ENCODE measurements around the gene GPR62.
A peak's percentile ranks its signal among the peaks of the same experiment; 100 is the strongest.

The GPR62 gene

GRCh38 chr3:51964521-51964920 is 9.3 kb downstream of the GPR62 start:
- peaks cover 2% of the 10 kb centered on the region for H3K36me3 ChIP-seq (ENCODE audit: control insufficient read depth, insufficient read depth, low read length)
- H3K27ac ChIP-seq (ENCODE audit: low read depth, low read length), result no peak overlapping the region
- H3K4me3 ChIP-seq (ENCODE audit: low read length), result no peak overlapping the region
- no peak overlapping the region for H3K9ac ChIP-seq (ENCODE audit: low read length)
- peaks cover 2% of the 10 kb centered on the region for H3K4me1 ChIP-seq (ENCODE audit: control insufficient read depth, insufficient read depth, low read length)
- no peaks in the 10 kb centered on the region for H3K27me3 ChIP-seq (ENCODE audit: control insufficient read depth, insufficient read depth, low read length)

DNA sequence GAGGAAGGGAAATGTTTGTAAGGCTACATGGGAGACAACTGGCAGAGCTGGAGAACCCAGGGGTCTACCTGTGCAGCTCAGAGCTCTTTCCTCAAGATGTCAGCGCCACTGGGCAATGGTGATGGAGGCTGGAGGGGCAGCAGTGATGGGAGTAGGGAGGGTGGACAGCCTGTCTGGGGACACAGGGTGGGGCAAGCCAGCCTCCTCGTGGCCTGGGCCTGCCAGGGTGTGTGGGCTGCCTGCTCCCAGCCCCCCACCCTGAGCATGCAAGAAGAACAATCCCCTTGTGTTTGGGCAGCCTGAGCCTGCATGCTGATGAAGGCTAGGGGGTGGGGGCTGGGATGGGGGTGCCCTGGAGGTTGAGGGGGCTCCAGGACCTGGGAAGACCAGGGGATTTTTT is 10.8 kb downstream of the GPR62 start:
- Histone ChIP-seq H3K4me1 (ENCODE audit: control insufficient read depth, insufficient read depth, low read length) (peaks cover 2% of the 10 kb centered on the region), H3K9ac (ENCODE audit: low read length) (no peak overlapping the region), H3K4me3 (ENCODE audit: low read length) (peak overlapping the region; percentile 90), H3K36me3 (ENCODE audit: control insufficient read depth, insufficient read depth, low read length) (no peaks in the 10 kb centered on the region), H3K27me3 (ENCODE audit: control insufficient read depth, insufficient read depth, low read length) (no peaks in the 10 kb centered on the region), H3K27ac (ENCODE audit: low read depth, low read length) (no peak overlapping the region)

DNA sequence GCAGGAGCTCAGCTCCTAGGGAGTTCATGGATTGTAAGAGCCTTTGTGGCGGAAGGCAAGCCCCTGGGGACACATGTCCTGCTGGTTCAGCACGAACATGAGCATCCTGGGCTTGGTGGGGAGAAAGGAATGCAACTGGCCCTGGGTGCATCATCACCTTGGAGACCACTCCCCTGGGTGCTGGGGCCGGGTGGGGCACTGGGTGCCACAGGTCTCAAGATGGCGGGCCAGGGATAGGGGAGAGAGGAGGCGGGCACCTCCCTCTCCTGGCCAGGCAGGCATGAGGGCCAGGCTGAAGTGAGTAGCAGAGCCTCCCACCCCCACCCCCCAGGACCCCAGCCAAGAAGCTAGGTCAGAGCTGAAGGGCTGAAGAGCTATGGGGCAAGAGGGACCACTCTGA is 11.3 kb downstream of the GPR62 start:
- Histone ChIP-seq H3K9ac (ENCODE audit: low read length) (peak overlapping the region; percentile 84), H3K27me3 (ENCODE audit: control insufficient read depth, insufficient read depth, low read length) (no peaks in the 10 kb centered on the region), H3K4me3 (ENCODE audit: low read length) (peak overlapping the region; percentile 90), H3K36me3 (ENCODE audit: control insufficient read depth, insufficient read depth, low read length) (no peaks in the 10 kb centered on the region), H3K27ac (ENCODE audit: low read depth, low read length) (peak overlapping the region; percentile 72), H3K4me1 (ENCODE audit: control insufficient read depth, insufficient read depth, low read length) (peaks cover 2% of the 10 kb centered on the region)

DNA sequence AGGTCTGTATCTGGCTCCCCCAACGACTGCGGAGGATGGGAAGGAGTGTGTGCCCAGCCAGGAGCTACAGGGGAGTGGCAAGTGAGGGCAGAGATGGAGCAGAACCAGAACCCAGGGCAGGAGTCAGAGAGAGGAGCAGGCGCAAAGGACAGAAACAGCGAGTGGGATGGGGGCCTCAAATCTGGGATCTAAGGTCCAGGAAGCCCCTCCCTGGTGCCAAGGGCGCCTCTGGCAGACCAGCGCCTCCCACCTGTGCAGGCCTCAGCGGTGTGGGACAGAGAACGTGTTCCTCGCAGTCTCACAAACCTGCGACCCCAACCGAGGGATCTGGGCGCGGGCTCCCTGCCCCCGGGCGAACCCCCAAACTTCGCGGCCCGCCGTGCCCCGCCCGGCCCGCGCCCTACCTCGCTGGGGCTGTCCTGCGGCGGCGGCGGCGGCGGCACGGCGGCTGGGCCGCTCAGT is 11.8 kb downstream of the GPR62 start:
- Histone ChIP-seq H3K9ac (ENCODE audit: low read length) (peak overlapping the region; percentile 84), H3K27me3 (ENCODE audit: control insufficient read depth, insufficient read depth, low read length) (no peaks in the 10 kb centered on the region), H3K27ac (ENCODE audit: low read depth, low read length) (peak overlapping the region; percentile 72)

DNA sequence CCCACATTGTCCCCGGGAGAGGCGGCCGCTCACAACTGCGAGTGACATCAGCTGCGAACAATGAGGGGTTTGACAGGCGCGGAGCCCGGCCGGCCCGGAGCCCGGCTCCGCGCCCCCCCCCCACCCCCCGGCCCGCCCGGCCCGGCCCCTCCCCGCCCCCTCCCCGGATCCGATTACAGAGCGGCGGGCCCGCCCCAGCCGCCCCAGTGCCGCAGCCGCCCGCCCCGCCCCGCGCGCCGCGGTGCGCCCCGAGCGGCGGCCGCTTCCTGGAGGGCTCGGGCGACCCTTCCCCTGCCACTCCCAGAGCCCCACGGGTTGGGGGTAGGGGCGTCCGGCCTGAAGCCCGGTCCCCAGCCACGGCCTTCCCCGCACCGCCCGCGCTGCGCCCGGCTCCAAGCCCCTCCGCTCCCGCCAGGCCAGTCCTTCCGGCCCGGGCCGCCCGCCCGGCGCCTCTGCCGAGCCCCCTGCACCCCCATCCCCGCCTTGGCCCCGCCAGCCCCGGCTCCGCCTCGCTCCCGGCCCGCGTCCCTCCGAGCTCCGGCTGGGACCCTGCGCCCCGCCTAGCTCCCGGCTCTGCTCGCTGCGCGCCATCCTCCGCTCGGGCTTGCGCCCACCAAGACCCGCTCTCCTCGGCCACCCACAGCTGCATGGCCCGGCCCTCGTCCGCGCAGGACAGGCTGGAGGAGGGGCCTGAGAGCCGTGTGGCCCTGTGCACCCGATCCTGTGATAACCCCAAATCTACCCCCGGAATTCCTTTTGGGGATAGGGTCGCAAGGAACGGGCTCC is 12.4 kb downstream of the GPR62 start, which contains the start of gene PCBP4:
PCBP4 (minus strand) TSS at position 71 of the 786 bp plus-strand sequence. CDS start 6,214 bp downstream, outside the sequence.
- no peaks in the 10 kb centered on the region for H3K27me3 ChIP-seq (ENCODE audit: control insufficient read depth, insufficient read depth, low read length)
- peak within 1 kb of the TSS; percentile 84 for H3K9ac ChIP-seq (ENCODE audit: low read length)
- H3K36me3 ChIP-seq (ENCODE audit: control insufficient read depth, insufficient read depth, low read length), result no peaks in the 10 kb centered on the region
- H3K4me1 ChIP-seq (ENCODE audit: control insufficient read depth, insufficient read depth, low read length), result peaks cover 2% of the 10 kb centered on the region
- peak within 1 kb of the TSS; percentile 90 for H3K4me3 ChIP-seq (ENCODE audit: low read length)
- peak within 1 kb of the TSS; percentile 85 for H3K27ac ChIP-seq (ENCODE audit: low read depth, low read length)

More for the DNA sequence above, 11.8 kb downstream of the GPR62 start:
- Histone ChIP-seq H3K36me3 (ENCODE audit: control insufficient read depth, insufficient read depth, low read length) (no peaks in the 10 kb centered on the region), H3K4me1 (ENCODE audit: control insufficient read depth, insufficient read depth, low read length) (peaks cover 2% of the 10 kb centered on the region), H3K4me3 (ENCODE audit: low read length) (peak overlapping the region; percentile 90)

- peak overlapping the region; percentile 74 for H3K4me3 ChIP-seq (ENCODE audit: low read length)
- H3K27me3 ChIP-seq (ENCODE audit: control insufficient read depth, insufficient read depth, low read length), result no peaks in the 10 kb centered on the region
- H3K4me1 ChIP-seq (ENCODE audit: control insufficient read depth, insufficient read depth, low read length), result peaks cover 2% of the 10 kb centered on the region
- peak overlapping the region; percentile 85 for H3K27ac ChIP-seq (ENCODE audit: low read depth, low read length)
- H3K36me3 ChIP-seq (ENCODE audit: control insufficient read depth, insufficient read depth, low read length), result no peaks in the 10 kb centered on the region
- peak overlapping the region; percentile 39 for H3K9ac ChIP-seq (ENCODE audit: low read length)
Measured at GRCh38 chr3:51968170-51968775, 13.1 kb downstream of the GPR62 start.

DNA sequence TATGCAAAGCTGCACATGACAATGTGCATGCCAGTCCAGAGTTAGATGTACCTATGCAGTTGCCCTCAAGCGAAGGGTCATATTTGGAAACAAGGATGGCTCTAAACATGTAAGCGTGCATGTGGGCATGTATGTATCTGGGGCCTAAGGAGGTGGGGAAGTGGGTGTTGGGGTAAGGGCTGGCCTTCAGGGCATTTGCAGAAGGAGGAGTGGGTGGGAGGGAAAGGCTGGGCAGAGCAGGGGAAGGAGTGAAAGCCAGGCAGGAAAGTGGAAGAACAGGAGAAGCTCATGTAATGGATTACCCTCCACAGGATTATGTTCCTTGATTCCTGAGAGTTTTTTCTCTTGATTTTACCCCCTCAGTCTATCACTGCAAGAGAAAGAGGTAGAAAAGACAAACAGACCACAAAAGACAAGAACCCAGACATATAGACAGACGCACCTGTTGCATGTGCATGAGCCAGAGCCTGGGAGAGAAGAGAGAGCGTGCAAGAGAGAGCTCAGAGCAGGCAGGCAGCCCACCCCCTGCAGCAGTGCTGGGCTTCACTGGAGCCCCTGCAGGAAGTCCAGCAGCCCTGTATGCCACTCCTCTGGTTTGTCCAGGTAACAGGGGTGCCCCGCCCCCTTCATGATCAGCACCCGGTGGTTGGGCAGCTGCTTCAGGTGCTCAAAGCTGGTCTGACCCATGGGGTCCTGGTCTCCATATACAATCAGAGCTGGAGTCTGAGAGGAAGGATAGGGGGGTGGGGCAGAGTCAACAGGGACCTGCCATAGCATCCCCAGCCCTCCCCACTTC is 13.9 kb downstream of the GPR62 start:
- H3K4me1 ChIP-seq (ENCODE audit: control insufficient read depth, insufficient read depth, low read length), result peaks cover 3% of the 10 kb centered on the region
- no peaks in the 10 kb centered on the region for H3K27me3 ChIP-seq (ENCODE audit: control insufficient read depth, insufficient read depth, low read length)
- H3K9ac ChIP-seq (ENCODE audit: low read length), result no peak overlapping the region
- H3K36me3 ChIP-seq (ENCODE audit: control insufficient read depth, insufficient read depth, low read length), result no peaks in the 10 kb centered on the region
- H3K27ac ChIP-seq (ENCODE audit: low read depth, low read length), result no peak overlapping the region
- H3K4me3 ChIP-seq (ENCODE audit: low read length), result no peak overlapping the region

- Histone ChIP-seq H3K27ac (ENCODE audit: low read depth, low read length) (no peak overlapping the region), H3K4me3 (ENCODE audit: low read length) (no peak overlapping the region), H3K27me3 (ENCODE audit: control insufficient read depth, insufficient read depth, low read length) (no peaks in the 10 kb centered on the region), H3K4me1 (ENCODE audit: control insufficient read depth, insufficient read depth, low read length) (peaks cover 9% of the 10 kb centered on the region), H3K36me3 (ENCODE audit: control insufficient read depth, insufficient read depth, low read length) (no peaks in the 10 kb centered on the region), H3K9ac (ENCODE audit: low read length) (no peak overlapping the region)
Measured at GRCh38 chr3:51969841-51970240, 14.7 kb downstream of the GPR62 start.

- Histone ChIP-seq H3K27me3 (ENCODE audit: control insufficient read depth, insufficient read depth, low read length) (no peaks in the 10 kb centered on the region), H3K27ac (ENCODE audit: low read depth, low read length) (no peak overlapping the region), H3K4me3 (ENCODE audit: low read length) (no peak overlapping the region), H3K36me3 (ENCODE audit: control insufficient read depth, insufficient read depth, low read length) (no peaks in the 10 kb centered on the region), H3K9ac (ENCODE audit: low read length) (no peak overlapping the region), H3K4me1 (ENCODE audit: control insufficient read depth, insufficient read depth, low read length) (peaks cover 13% of the 10 kb centered on the region)
Measured at GRCh38 chr3:51970606-51971300, 15.6 kb downstream of the GPR62 start.

- Histone ChIP-seq H3K27ac (ENCODE audit: low read depth, low read length) (no peak overlapping the region), H3K9ac (ENCODE audit: low read length) (no peak overlapping the region), H3K4me1 (ENCODE audit: control insufficient read depth, insufficient read depth, low read length) (peaks cover 11% of the 10 kb centered on the region), H3K4me3 (ENCODE audit: low read length) (no peak overlapping the region), H3K36me3 (ENCODE audit: control insufficient read depth, insufficient read depth, low read length) (no peaks in the 10 kb centered on the region), H3K27me3 (ENCODE audit: control insufficient read depth, insufficient read depth, low read length) (no peaks in the 10 kb centered on the region)
Measured at GRCh38 chr3:51971350-51971749, 16.2 kb downstream of the GPR62 start.

DNA sequence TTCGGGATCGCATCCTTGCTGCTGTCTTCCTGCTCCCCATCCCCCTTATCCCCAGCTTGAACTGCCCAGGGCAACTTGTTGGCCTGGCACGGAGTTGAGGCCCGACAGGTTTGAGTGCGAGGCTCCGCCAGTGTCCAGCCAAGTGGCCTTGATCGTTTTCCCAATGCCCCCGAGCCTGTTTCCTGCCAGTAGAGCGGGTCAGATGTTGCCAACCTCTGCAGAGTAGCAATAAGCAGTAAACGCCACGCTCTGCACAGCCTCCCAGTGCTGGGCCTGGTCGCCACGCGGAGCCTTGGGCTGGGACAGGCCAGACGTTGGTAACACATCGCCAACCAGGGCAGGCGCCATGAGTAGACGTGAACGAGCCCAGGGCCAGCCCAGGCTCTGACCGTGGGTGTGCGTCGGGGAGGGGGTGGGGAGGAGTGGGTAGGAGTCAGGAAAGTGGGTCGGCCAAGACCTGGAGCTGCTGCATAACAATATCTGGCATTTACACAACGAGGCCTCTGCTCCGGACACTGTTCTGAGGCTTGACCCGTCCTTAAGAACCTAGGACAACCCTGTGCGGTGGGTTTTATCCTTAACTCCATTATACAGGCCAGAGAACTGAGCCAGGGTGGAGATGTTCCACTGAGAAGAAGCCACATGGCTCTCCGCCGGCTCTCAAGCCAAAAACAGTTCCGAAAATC is 19.2 kb downstream of the GPR62 start:
- peak overlapping the region; percentile 89 for H3K4me3 ChIP-seq (ENCODE audit: low read length)
- H3K27ac ChIP-seq (ENCODE audit: low read depth, low read length), result peak overlapping the region; percentile 88
- H3K36me3 ChIP-seq (ENCODE audit: control insufficient read depth, insufficient read depth, low read length), result no peaks in the 10 kb centered on the region
- H3K27me3 ChIP-seq (ENCODE audit: control insufficient read depth, insufficient read depth, low read length), result no peaks in the 10 kb centered on the region
- H3K4me1 ChIP-seq (ENCODE audit: control insufficient read depth, insufficient read depth, low read length), result peaks cover 11% of the 10 kb centered on the region
- H3K9ac ChIP-seq (ENCODE audit: low read length), result peak overlapping the region; percentile 25
